GM12872 (cell line): ENCODE results near the gene KRT40.

Source experiments
- TF ChIP-seq, protein P1 (sequence below): IDR thresholded peaks from 3 replicates; pipeline ENCODE4 v1.5.1; 2011; ENCODE audit warnings: low read depth, mild to moderate bottlenecking, low read length, moderate library complexity; ENCODE audit not compliant: insufficient read depth

KRT40 gene

DNA sequence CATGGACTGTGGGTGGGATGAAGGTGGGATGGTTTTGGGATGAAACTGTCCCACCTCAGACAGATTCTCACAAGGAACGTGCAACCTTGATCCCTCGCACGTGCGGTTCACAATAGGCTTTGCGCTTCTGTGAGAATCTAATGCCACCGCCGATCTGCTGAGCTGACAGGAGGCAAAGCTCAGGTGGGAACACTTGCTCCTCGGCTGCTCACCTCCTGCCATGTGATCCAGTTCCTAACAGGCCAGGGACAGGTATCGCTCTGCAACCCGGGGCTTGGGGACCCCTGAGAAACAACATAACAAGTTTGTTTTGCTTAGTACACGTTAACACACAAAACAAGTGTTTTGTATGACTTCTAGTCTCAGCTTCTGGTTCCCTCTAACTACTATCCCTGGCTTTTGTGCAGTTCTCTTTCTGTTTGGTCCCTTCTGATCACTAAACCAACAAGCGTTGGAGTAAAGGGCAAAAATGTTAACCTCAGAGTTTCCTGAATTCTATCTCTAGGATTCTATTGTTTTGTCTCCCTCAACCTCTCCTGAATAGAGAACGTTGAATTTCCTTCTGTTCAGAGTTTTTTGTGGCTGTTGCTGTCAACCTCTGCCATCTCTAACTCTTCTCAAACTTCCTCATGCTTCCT lies 32.6 kb upstream of the KRT40 start:
- TF ChIP-seq, protein P1, sequence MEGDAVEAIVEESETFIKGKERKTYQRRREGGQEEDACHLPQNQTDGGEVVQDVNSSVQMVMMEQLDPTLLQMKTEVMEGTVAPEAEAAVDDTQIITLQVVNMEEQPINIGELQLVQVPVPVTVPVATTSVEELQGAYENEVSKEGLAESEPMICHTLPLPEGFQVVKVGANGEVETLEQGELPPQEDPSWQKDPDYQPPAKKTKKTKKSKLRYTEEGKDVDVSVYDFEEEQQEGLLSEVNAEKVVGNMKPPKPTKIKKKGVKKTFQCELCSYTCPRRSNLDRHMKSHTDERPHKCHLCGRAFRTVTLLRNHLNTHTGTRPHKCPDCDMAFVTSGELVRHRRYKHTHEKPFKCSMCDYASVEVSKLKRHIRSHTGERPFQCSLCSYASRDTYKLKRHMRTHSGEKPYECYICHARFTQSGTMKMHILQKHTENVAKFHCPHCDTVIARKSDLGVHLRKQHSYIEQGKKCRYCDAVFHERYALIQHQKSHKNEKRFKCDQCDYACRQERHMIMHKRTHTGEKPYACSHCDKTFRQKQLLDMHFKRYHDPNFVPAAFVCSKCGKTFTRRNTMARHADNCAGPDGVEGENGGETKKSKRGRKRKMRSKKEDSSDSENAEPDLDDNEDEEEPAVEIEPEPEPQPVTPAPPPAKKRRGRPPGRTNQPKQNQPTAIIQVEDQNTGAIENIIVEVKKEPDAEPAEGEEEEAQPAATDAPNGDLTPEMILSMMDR = no peak

DNA sequence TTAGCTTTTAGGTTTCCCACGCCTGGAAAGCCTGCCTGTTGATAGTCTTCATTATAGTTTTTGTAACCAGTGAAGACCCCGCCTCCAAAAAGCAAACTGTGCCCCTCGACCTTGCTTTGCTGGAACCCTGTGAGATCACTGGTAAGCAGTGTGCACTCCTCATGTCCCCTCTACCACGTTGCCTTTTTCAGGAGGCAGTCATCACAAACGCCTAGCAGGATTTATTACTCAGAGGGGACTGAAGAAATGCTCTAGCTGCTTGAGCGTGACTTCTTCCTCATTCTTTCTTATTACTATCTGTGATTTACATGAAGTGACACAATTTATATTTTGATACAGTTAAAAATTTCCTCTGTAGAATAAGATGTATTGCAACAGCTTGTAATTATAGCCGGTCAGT lies 31.3 kb upstream of the KRT40 start:
- TF ChIP-seq, protein P1 = no peak

DNA sequence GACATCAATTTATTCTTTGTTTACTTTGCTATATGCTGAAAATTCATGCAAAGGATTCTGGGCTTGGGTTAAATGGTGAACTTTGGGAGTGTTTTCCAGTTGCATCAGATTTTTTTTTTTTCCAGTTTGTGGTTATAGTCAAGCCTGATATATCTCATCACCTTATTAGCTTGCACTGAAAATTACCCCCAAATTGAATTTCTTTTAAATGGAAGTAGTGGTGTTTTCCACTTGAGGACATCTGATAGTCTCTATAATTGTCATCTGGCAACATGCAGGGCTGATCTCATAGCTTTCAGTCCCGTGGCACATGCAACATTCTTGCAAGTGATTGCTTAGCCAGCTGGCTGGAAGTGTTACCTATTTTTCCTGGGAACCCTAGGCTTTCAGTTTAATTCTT lies 29.5 kb upstream of the KRT40 start:
- TF ChIP-seq, protein P1 = no peak

DNA sequence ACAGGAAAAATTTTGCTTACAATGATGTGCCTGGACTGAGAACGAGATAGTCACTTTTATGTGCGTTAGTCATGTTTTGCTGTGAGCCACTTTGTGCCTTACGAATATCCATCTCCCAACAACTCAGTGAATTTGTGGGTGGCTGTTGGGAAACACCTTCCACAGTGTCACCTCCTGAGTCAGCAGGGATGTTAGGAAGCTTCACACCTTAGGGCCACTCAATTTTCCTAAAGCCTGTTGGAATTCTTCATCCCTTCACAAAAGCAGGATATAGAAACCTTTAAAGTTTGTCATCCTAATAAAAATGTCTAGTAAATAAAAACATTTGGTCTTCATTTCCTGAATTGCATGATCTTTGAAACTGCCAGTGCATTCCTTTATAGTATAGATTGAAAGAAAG lies 29.1 kb upstream of the KRT40 start:
- TF ChIP-seq, protein P1 = no peak

DNA sequence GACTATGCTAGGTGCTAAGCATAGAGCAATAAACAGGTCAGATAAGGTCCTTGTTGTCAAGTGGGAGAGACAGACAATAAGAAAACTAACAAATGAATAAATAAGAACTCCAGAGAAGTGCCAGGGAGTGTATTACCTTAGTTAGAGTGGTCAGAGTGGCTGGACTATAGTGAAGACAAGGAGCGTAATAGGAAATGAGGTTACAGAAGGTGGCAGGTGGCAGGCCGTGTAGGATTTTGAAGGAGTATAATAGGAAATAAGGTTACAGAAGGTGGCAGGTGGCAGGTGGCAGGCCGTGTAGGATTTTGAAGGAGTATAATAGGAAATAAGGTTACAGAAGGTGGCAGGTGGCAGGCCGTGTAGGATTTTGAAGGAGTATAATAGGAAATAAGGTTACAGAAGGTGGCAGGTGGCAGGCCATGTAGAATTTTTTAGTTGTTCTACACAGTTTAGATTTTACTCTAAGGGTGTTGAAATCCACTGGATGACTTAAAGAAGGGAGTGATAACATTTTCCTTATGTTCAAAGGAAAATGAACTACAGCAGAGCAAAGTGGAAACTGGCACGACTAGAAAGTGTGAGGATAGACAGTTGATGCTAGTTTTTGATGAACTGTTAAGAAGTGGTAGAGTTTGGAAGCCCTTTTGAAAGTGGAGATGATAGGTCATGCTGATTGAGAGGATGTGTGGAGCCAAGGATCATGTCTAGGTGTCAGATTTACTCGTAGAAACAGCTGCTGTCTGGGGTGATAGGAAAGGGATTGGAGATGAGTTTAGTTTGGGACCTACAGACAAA lies 28.4 kb upstream of the KRT40 start:
- TF ChIP-seq, protein P1 = no peak

DNA sequence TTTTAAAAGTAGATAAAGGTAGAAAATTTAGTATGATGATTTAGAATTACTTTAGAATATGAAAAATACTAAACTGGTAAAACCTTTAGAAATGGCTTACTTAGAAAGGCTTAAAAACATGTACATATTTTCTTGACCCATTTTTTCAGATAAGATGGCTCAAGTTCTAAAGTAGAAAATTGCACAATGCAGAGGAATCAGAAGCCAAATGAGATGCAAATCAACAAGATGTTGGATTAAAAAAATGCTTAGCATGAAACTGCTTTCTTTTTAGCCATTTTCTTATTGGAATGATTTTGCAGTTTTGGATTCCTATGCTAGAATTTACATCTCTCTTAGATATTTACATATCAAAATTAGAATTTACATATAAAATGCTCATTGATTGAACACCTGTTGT lies 26.3 kb upstream of the KRT40 start:
- TF ChIP-seq, protein P1 = no peak

DNA sequence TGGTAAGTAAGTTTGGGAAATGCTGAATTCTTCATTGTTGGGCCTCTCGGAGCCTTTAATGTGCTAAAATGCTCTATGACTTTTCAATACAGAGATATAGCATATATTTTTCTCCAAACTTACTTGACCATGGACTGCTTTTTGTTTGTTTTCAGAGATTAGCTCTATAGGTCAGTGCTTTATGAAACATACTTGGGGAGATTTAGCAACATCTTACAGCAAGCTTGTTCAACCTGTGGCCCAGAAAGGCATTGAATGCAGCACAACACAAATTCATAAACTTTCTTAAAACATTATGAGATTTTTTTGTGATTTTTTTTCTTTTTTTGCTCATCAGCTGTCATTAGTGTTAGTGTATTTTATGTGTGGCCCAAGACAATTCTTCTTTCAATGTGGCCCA lies 25.8 kb upstream of the KRT40 start:
- TF ChIP-seq, protein P1 = no peak
